Measurements from ENCODE around the gene GORASP2.

The GORASP2 gene

DNA sequence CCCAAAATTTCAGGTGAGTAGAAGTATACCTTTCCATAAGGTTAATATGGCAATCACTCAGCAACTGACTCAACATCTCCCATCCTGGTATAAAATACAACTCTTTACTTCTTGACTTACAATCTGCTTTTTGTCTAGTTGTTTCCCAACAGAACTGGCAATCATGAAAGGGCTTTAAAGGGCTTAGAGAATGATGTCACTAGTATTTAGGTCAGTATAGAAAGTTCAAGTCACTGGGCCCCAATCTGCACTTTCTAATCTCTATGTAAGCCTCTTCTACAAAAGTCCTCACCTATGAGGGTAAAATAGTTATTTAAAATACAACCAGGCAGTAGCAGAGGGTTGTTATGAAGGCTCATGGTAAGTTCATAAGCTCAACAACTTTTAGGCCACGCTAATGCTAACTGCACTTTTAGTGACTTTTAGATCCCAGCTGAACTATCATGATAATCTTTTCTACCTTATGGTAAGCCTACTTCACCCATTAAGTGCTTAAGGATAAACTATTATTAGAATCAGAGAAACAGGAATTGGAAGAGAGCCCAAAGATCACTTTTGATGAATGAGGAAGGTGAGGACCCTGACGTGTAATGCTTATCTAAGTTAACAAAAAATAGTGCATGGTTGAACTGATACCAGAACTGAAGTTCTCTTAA is 79.6 kb downstream of the GORASP2 start:
- no peak for DNase-seq

DNA sequence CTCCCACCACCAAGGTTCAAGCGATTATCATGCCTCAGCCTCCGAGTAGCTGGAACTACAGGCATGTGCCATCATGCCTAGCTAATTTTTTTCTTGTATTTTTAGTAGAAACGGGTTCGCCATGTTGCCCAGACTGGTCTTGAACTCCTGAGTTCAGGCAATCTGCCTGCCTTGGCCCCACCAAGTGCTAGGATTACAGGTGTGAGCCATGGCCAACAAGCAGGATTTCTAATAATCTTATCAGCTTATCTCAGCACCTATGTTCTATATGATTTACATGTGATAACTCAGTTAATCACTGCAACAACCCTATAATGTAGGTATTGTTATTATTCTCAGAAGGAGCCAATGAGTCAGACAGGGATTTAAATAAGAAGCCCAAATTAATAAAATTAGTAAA is 80.3 kb downstream of the GORASP2 start:
- no peak for DNase-seq

GRCh38 chr2:171013851-171014250 is 84.8 kb downstream of the GORASP2 start:
- DNase-seq: no peak

DNA sequence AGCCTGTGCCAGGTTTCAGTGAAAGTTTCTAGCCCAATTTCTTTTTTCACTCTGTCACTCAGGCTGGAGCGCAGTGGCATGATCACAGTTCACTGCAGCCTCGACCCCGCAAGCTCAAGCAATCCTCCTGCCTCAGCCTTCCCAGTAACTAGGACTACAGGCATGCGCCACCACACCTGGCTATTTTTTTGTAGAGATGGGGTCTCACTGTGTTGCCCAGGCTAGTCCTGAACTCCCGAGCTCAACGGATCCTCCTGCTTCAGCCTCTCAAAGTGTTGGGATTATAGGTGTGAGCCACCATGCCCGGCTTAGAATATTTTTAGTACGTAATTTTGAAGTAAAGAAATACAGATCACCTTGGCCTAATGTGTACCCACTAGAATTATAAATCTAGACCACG is 87.1 kb downstream of the GORASP2 start:
- no peak for DNase-seq
